ENCODE data around the gene IL1RL2.

IL1RL2 gene

GRCh38 chr2:102184018-102184417, 2.8 kb upstream of the IL1RL2 start:
- peaks cover 4% of the 10 kb centered on the region for H3K9me3 Mint-ChIP-seq
- peaks cover 12% of the 10 kb centered on the region for H3K4me1 Mint-ChIP-seq
- TF ChIP-seq, protein P1, sequence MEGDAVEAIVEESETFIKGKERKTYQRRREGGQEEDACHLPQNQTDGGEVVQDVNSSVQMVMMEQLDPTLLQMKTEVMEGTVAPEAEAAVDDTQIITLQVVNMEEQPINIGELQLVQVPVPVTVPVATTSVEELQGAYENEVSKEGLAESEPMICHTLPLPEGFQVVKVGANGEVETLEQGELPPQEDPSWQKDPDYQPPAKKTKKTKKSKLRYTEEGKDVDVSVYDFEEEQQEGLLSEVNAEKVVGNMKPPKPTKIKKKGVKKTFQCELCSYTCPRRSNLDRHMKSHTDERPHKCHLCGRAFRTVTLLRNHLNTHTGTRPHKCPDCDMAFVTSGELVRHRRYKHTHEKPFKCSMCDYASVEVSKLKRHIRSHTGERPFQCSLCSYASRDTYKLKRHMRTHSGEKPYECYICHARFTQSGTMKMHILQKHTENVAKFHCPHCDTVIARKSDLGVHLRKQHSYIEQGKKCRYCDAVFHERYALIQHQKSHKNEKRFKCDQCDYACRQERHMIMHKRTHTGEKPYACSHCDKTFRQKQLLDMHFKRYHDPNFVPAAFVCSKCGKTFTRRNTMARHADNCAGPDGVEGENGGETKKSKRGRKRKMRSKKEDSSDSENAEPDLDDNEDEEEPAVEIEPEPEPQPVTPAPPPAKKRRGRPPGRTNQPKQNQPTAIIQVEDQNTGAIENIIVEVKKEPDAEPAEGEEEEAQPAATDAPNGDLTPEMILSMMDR (IDR thresholded peaks at IDR 0.05; ENCODE audit: unreplicated experiment in 3 of 3), result no peak
- no peak overlapping the region for H3K4me3 Mint-ChIP-seq
- peaks cover 26% of the 10 kb centered on the region for H3K27me3 Mint-ChIP-seq (ENCODE audit: low read depth)
- no peaks in the 10 kb centered on the region for H3K36me3 Mint-ChIP-seq (ENCODE audit: low read depth)
- no peak overlapping the region for H3K27ac Mint-ChIP-seq

- TF ChIP-seq, protein P1 (IDR thresholded peaks at IDR 0.05; ENCODE audit: unreplicated experiment in 3 of 3), result no peak
- Mint-ChIP-seq H3K9me3 (peaks cover 4% of the 10 kb centered on the region), H3K27ac (no peak overlapping the region), H3K4me1 (peaks cover 12% of the 10 kb centered on the region), H3K27me3 (ENCODE audit: low read depth) (peaks cover 26% of the 10 kb centered on the region), H3K4me3 (no peak overlapping the region), H3K36me3 (ENCODE audit: low read depth) (no peaks in the 10 kb centered on the region)
These were observed 2.3 kb upstream of the IL1RL2 start for GRCh38 chr2:102184568-102184967.

DNA sequence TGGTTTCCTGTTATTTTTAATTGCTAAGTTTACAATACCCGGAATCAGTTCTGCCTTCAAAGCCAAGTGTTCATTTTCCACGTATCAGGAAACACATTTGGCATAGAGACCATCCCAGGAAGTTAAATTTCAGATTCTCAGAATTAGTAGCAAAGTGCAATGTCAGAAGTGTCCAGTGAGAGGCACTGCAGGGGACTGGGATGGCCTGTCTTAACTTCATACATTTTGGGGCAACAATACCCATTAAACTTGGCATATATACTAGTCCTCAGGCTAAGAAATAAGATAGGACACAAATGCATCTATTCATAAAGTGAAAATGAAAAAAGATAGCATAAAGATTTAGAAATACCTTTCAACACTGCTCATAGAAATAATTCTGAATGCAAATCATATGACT, 1.5 kb upstream of the IL1RL2 start:
- peaks cover 4% of the 10 kb centered on the region for H3K9me3 Mint-ChIP-seq
- no peak overlapping the region for H3K27ac Mint-ChIP-seq
- peaks cover 15% of the 10 kb centered on the region for H3K4me1 Mint-ChIP-seq
- TF ChIP-seq, protein P1 (IDR thresholded peaks at IDR 0.05; ENCODE audit: unreplicated experiment in 3 of 3), result peak in 1 of 3 experiments; percentile 19
- peaks cover 26% of the 10 kb centered on the region for H3K27me3 Mint-ChIP-seq (ENCODE audit: low read depth)
- H3K4me3 Mint-ChIP-seq, result no peak overlapping the region
- H3K36me3 Mint-ChIP-seq (ENCODE audit: low read depth), result no peaks in the 10 kb centered on the region

GRCh38 chr2:102187496-102188150, 800 bp downstream of the IL1RL2 start:
- Mint-ChIP-seq H3K27me3 (ENCODE audit: low read depth) (peaks cover 26% of the 10 kb centered on the region), H3K36me3 (ENCODE audit: low read depth) (no peaks in the 10 kb centered on the region), H3K9me3 (peaks cover 4% of the 10 kb centered on the region), H3K4me3 (peak overlapping the region; percentile 79 to 86 (median 84)), H3K27ac (no peak overlapping the region), H3K4me1 (peaks cover 5% of the 10 kb centered on the region)
- TF ChIP-seq, protein P1 (IDR thresholded peaks at IDR 0.05; ENCODE audit: unreplicated experiment in 3 of 3), result no peak

GRCh38 chr2:102190430-102191107, 3.7 kb downstream of the IL1RL2 start:
- TF ChIP-seq, protein P1 (IDR thresholded peaks at IDR 0.05; ENCODE audit: unreplicated experiment in 3 of 3), result no peak
- H3K27me3 Mint-ChIP-seq (ENCODE audit: low read depth), result peaks cover 21% of the 10 kb centered on the region
- H3K4me1 Mint-ChIP-seq, result peaks cover 5% of the 10 kb centered on the region
- H3K27ac Mint-ChIP-seq, result peak overlapping the region; percentile 27 to 83 (median 72)
- no peaks in the 10 kb centered on the region for H3K36me3 Mint-ChIP-seq (ENCODE audit: low read depth)
- H3K4me3 Mint-ChIP-seq, result no peak overlapping the region
- H3K9me3 Mint-ChIP-seq, result peaks cover 4% of the 10 kb centered on the region

Measured in nephron (organoid).